SK-N-SH (cell line): ENCODE results near the gene ECM1.

ENCODE experiments used
- CTCF ChIP-seq: fragments of 200-600 bp; sonication (generic); IDR thresholded peaks from 2 replicates; pipeline ENCODE4 v1.6.1; 2017; ENCODE audit warnings: antibody characterized with exemption, mild to moderate bottlenecking, moderate library complexity
- USF2 ChIP-seq: fragments of 150-350 bp; IDR thresholded peaks from 2 replicates; pipeline ENCODE4 v1.6.1; 2017; ENCODE audit warnings: antibody characterized with exemption, low read length, low read depth, borderline replicate concordance

GRCh38 chr1:150562446-150563339 lies 54.8 kb downstream of the ECM1 start:
- no peak for TF ChIP-seq CTCF
- TF ChIP-seq USF2: no peak
